C1 segment of cervical spinal cord (tissue), 14 donors: ENCODE data around the gene PHACTR1.

Experiments used
- DNase-seq, 14 donors: peaks; one replicate each; lab custom pipeline; 2025; lab: John Stamatoyannopoulos, UW

Gene PHACTR1

DNA sequence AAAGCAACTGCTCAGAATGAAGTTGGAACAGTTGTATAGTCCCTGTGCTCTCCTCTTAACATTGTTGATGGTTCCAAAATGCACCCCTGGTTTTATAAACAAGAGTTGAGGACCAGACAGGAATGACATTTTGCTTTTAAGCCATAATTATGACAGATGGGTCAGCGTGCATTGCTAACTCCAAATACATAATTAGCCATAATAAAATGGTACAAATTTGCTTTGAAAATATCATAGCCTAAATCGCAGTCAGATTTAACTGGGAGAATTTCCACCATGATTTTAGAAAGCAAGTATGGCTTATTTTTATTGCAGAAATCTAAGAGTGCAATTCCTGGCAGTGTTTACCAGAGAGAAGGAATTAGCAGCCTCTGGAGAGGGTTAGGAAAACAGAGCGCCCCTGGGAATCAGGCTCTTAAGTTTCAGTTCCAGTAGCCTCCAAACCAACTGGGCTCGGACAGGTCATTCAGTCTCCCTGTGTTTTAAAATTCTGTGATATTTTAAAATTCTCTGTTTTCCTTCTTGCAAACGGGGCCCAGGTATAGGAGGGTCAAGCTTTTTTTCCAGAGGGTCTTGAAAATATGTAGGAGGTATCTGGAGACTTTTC lies 309.4 kb downstream of the PHACTR1 start:
- DNase-seq: peak in 1 of 14 donors; percentile 38

- peak in 1 of 14 donors; percentile 38 for DNase-seq
These were observed 310.0 kb downstream of the PHACTR1 start for GRCh38 chr6:13026557-13026956.

DNA sequence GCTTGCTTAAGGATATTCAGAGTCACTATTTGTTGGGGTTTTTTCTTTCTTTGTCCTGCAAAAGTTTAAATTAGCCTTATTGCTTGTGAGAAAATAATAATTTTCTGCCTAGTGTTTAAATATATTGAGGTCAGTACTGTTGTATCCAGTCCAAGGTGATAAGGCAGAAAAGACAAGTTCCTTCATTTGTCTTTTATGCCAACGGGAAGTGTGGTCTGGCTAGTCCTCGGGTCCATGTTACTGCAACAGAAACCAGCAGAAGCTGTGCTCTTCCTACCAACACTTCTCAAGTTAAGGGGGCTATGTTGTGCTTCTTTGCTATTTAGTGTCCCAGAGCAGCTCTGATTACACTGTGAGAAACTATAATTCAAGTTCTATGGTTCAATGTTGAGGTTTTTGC lies 310.6 kb downstream of the PHACTR1 start:
- no peak for DNase-seq

- no peak for DNase-seq
These were observed 313.8 kb downstream of the PHACTR1 start for GRCh38 chr6:13030396-13030795.

GRCh38 chr6:13032566-13032965 lies 316.0 kb downstream of the PHACTR1 start:
- no peak for DNase-seq

DNA sequence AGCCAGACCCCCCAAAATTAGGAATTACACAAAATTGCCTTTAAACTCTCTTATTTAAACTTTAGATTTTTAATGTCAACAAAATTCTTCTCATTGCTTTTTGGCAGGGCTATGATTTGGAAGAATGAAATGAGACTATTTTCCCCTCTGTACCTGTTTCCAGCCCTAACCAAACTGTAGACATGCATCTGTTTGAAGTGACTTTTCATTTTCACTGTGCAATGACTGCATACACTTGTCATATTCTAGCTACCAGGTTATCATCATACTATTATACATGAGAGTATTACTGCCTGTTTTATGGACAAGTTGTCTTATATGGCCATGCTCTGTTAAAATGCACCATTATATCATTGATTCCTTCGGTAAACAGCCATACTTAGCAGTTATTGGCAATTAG lies 316.6 kb downstream of the PHACTR1 start:
- DNase-seq: no peak

- no peak for DNase-seq
These were observed 317.7 kb downstream of the PHACTR1 start for GRCh38 chr6:13034316-13034715.

DNA sequence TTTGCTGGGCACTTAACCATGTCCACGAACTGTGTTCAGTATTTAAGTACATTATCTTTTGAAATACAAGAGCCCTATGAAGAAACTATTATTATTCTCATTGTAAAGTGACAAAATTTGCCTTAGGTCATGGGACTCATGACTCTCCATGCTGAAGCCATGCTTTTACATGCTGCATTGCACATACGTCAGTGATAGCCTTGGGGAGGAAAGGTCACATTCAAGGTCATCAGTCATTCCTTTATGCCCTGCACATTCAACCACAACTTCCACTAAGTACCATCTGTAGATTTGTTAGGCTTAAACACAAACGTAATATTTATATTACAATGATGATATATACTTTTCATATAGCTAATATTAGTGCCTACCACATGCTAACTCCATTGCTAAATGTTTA lies 319.0 kb downstream of the PHACTR1 start:
- DNase-seq: no peak

DNA sequence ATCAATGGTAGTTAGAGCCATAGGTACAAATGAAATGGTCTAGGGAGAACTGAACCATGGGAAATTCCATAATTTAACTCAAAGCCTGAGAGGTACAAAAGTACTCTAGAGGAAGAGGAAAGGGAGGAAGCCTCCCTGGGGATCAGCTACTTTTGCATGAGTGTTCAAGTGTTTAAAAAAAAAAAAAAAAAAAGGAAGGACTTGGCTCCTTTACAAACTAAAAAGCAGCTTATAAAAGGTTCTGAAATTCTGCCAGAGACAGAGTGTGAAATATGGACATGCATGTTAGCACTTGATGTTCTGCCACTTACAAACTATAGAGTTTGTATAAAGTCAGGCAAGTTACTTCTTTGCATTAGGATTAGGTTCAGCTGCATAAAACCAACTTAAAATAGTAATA lies 321.7 kb downstream of the PHACTR1 start:
- DNase-seq: no peak

DNA sequence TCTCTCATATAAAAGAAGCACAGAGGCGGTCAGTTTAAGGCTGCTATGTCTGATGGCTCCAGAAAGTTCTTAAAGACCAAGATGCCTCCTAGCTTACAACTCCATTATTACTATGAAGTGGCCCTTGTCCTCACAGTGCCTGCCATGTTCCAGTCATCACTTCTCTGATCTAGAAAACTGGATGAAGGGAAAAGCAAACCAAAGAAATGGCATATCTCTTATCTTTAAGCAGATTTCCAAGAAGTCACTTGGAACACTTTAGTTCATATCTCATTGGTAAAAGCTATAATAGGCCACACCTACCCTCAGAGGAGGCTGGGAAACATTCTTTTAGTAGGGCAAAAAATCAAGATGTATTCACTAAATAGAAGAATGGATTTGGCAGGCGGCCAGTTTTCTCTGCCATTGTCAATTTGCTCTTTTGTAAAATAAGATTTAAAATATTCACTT lies 322.2 kb downstream of the PHACTR1 start:
- DNase-seq: no peak

DNA sequence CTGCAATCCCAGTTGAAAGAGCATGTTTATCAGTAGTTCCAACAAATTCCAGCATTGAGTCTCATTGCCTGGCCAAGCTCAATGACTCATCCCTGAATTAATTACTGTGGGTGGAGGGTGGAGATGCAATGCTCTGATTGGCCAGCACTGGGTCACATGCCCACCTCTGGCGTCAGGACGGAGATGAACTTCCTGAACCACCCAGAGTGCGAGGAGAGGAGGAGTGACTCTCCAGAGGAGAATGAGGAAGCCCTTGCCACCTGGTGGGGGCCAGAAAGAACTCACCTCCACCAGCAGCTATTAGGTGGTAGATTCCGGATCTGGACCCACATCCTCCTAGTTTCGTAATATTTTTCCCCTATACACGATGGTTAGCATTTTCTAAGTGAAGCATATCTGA lies 327.8 kb downstream of the PHACTR1 start:
- DNase-seq: peak in 2 of 14 donors; percentile 8 to 10

DNA sequence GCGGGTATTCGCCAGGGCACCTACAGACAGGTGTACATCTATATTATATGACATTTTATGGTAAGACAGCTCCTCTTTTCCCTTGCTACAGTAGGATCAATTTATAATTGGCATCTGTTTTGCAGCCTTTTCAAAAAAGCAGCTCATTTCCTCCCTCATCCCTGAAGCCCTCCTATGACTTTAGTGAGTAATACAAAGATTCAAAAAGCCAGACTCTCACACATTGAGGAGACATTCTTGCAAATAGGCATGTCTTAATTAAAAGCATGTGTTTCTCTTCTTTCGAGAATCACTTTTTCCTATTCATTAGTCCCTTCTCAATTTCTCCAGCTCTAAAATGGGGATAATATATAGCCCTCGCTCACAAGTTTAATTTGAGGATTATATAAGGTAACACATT lies 328.3 kb downstream of the PHACTR1 start:
- DNase-seq: no peak

DNA sequence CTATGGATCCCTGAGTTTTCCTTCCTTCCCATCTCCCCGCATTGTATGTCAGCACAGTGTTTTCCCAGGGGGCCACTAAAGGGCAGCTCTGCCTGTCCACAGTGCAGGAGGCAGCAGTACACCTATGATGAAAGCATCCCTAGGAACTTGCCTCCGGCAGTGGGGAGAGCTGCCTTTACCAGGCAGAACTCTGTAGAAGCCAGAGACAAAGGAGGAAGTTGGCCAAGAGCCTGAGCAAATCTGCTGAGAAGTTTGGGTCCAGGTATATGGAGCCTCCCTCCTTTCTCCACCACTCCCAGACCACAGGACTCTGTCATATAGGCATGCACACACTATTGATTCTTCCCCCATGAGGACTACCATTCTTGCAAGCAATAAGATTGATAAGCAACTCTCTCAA lies 329.1 kb downstream of the PHACTR1 start:
- DNase-seq: no peak

- DNase-seq: no peak
These were observed 329.5 kb downstream of the PHACTR1 start for GRCh38 chr6:13046084-13046483.

GRCh38 chr6:13048113-13048512 lies 331.5 kb downstream of the PHACTR1 start:
- DNase-seq: no peak

GRCh38 chr6:13049666-13050254 lies 333.2 kb downstream of the PHACTR1 start:
- DNase-seq: no peak

DNA sequence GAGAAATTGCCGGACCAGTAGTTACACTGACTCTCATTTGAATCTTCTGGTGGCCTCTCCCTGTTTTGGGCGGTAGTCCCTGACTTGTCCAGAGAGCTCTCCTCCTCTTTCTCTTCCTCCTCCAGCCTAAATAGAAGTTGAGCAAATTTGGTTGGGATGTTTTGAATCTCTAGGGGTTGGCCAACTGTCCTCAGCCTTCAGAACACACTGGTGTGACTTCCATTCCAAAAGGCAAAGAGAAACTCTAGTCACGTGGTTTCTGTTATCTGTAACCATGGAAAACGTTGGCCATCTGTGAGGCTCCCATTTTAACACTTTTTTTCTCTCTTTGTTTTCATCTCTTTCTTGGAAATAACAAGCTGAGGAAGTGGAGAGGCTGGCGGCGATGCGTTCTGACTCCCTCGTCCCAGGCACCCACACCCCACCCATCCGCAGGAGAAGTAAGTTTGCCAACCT lies 336.5 kb downstream of the PHACTR1 start:
- DNase-seq: peak in 1 of 14 donors; percentile 4

GRCh38 chr6:13058051-13058450 lies 341.5 kb downstream of the PHACTR1 start:
- DNase-seq: no peak

DNA sequence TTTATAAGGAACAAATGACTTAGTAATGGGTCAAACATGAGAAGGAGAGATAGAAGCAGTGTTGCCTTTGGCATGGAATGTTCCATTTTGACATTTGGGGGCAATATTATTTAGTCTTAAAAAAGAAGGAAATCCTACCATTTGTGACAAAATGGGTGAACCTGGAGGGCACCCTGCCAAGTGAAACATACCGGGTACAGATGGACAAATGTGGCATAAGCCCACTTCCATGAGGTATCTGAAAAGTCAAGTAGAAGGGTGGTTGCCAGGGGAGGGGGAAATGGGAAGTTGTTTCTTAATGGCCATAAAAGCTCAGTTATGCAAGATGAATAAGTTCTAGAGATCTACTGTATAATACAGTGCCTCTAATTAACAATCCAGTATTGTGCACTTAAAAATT lies 342.5 kb downstream of the PHACTR1 start:
- DNase-seq: no peak

DNA sequence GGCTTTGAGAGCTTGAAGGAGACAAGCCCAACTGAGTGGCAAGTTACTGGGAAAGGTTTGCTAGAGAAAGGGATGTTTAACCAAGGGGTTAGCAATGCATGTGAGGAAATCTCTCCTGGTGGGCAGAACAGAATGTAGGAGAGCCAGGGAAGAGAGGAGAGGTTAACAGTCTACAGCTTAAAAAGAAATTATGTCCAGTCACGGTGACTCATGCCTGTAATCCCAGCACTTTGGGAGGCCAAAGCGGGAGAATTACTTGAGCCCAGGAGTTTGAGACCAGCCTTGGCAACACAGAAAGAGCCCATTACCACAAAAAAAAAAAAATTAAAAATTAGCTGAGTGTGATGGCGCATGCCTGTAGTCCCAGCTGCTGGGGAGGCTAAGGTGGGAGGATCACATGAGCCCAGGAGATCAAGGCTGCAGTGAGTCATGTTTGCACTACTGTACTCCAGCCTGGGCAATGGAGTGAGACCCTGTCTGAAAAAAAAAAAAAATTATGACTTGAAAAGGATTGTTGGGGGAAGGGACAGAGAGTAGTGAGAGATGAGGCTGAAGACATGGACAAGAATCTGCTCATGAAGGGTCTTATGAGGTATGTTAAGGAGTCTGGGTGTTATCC lies 346.8 kb downstream of the PHACTR1 start:
- DNase-seq: no peak

- no peak for DNase-seq
These were observed 349.0 kb downstream of the PHACTR1 start for GRCh38 chr6:13065581-13065980.

GRCh38 chr6:13066050-13066449 lies 349.5 kb downstream of the PHACTR1 start:
- DNase-seq: no peak

- no peak for DNase-seq
These were observed 350.3 kb downstream of the PHACTR1 start for GRCh38 chr6:13066820-13067219.
